CD14-positive monocyte (primary cell): ENCODE results near the gene ZFHX3. TPM values are rescaled to one million over a fixed set of nuclear protein-coding genes. Genes with fewer than 3 reads are reported as not detected.

ENCODE experiments used
- DNase-seq, 3 donors: peaks; one replicate each; pipeline ENCODE4 v3.0.0-alpha.2; 2011 to 2022
- H2AFZ ChIP-seq: 2 replicates; pipeline ENCODE4 v1.6.0; 2012; ENCODE audit warnings: mild to moderate bottlenecking, low read depth, low read length, inconsistent platforms; ENCODE audit not compliant: insufficient read depth, poor library complexity, severe bottlenecking
- H3K27ac ChIP-seq, 2 donors: 1 replicate in 1 of 2; 2 replicates in 1 of 2; pipeline ENCODE4 v1.5.1; 2012 to 2013; ENCODE audit warnings: low read length in 2 of 2, control low read depth in 1 of 2, inconsistent platforms in 1 of 2, low read depth in 1 of 2, mild to moderate bottlenecking in 1 of 2
- H3K27me3 ChIP-seq, 2 donors: one replicate each; pipeline versions ENCODE4 v1.6.0 to v1.6.1; 2011 to 2013; ENCODE audit warnings: low read length in 2 of 2; ENCODE audit not compliant: control insufficient read depth in 2 of 2, insufficient read depth in 2 of 2
- H3K36me3 ChIP-seq, 2 donors: replicated peaks in 1 of 2; 1 replicate in 1 of 2; 2 replicates in 1 of 2; pipeline versions ENCODE4 v1.5.1 to v1.6.1; 2012 to 2013; ENCODE audit warnings: low read length in 2 of 2, control low read depth in 1 of 2, inconsistent platforms in 1 of 2, mild to moderate bottlenecking in 1 of 2; ENCODE audit not compliant: insufficient read depth in 2 of 2, control insufficient read depth in 1 of 2
- H3K4me1 ChIP-seq, 2 donors: 1 replicate in 1 of 2; 2 replicates in 1 of 2; pipeline versions ENCODE4 v1.5.1 to v1.6.1; 2012 to 2013; ENCODE audit warnings: low read length in 2 of 2, control low read depth in 1 of 2, inconsistent platforms in 1 of 2, mild to moderate bottlenecking in 1 of 2, moderate library complexity in 1 of 2; ENCODE audit not compliant: insufficient read depth in 2 of 2, control insufficient read depth in 1 of 2
- H3K4me2 ChIP-seq: replicated peaks from 2 replicates; pipeline ENCODE3; 2012; ENCODE audit warnings: low read length, moderate library complexity, mild to moderate bottlenecking; ENCODE audit not compliant: poor library complexity, severe bottlenecking; ENCODE audit errors: extremely low read depth
- H3K4me3 ChIP-seq, 3 experiments: fragments of 200-600 bp in 1 of 3; sonication (generic) in 1 of 3; replicated peaks in 1 of 3; 1 replicate in 2 of 3; 2 replicates in 1 of 3; pipeline ENCODE4 v1.5.1; 2011 to 2013; ENCODE audit warnings: low read length in 3 of 3, mild to moderate bottlenecking in 3 of 3, control low read depth in 2 of 3, low read depth in 2 of 3, inconsistent platforms in 1 of 3, moderate library complexity in 1 of 3
- H3K79me2 ChIP-seq: 2 replicates; pipeline ENCODE4 v1.6.0; 2012; ENCODE audit warnings: mild to moderate bottlenecking, control low read depth, inconsistent platforms, low read length, moderate library complexity; ENCODE audit not compliant: insufficient read depth
- H3K9ac ChIP-seq: 2 replicates; pipeline ENCODE4 v1.6.0; 2017; ENCODE audit warnings: low read length, mild to moderate bottlenecking; ENCODE audit not compliant: insufficient read depth, poor library complexity, severe bottlenecking
- H3K9me3 ChIP-seq, 2 donors: replicated peaks in 1 of 2; 1 replicate in 1 of 2; 2 replicates in 1 of 2; pipeline versions ENCODE4 v1.5.1 to v1.6.1; 2012 to 2013; ENCODE audit warnings: low read length in 2 of 2, control low read depth in 1 of 2; ENCODE audit not compliant: control insufficient read depth in 1 of 2, insufficient read depth in 1 of 2
- H4K20me1 ChIP-seq: 2 replicates; pipeline ENCODE4 v1.6.0; 2012; ENCODE audit warnings: mild to moderate bottlenecking, low read length, control low read depth, moderate library complexity; ENCODE audit not compliant: insufficient read depth
- H3K27ac Mint-ChIP-seq, 7 donors: one replicate each; pipeline ENCODE4 v1.8.0; 2020; ENCODE audit warnings: mild to moderate bottlenecking in 7 of 7, mixed read lengths in 7 of 7, moderate library complexity in 6 of 7, inconsistent platforms in 2 of 7
- H3K27me3 Mint-ChIP-seq, 3 donors: one replicate each; pipeline ENCODE4 v1.8.0; 2021 to 2022; ENCODE audit warnings: low read depth in 3 of 3, mild to moderate bottlenecking in 3 of 3, mixed read lengths in 3 of 3, moderate library complexity in 3 of 3, inconsistent platforms in 1 of 3
- H3K36me3 Mint-ChIP-seq, 2 donors: one replicate each; pipeline ENCODE4 v1.8.0; 2020; ENCODE audit warnings: mixed read lengths in 2 of 2, inconsistent platforms in 1 of 2, mild to moderate bottlenecking in 1 of 2
- H3K4me1 Mint-ChIP-seq: one replicate; pipeline ENCODE4 v1.8.0; 2020; ENCODE audit warnings: mild to moderate bottlenecking, mixed read lengths
- H3K4me3 Mint-ChIP-seq, 2 donors: one replicate each; pipeline ENCODE4 v1.8.0; 2020; ENCODE audit warnings: mild to moderate bottlenecking in 2 of 2, mixed read lengths in 2 of 2, moderate library complexity in 1 of 2
- H3K9me3 Mint-ChIP-seq, 7 donors: one replicate each; pipeline ENCODE4 v1.8.0; 2020 to 2022; ENCODE audit warnings: mixed read lengths in 7 of 7, mild to moderate bottlenecking in 6 of 7, moderate library complexity in 6 of 7, inconsistent platforms in 2 of 7
- CTCF ChIP-seq: fragments of 200-600 bp; IDR thresholded peaks from one replicate; pipeline ENCODE4 v1.8.0; 2022; ENCODE audit warnings: antibody characterized with exemption, mild to moderate bottlenecking
- WGBS: methylation state at CpG from one replicate; pipeline ENCODE4 v1.1.5; 2013; ENCODE audit warnings: missing lambda C conversion rate; ENCODE audit not compliant: insufficient coverage; 5-methylcytosine and 5-hydroxymethylcytosine counted together
- intact Hi-C, 2 donors: fragments of 100-400 bp; cut with micrococcal nuclease; formaldehyde crosslinking; loops; one replicate each; pipeline versions ENCODE4 v1.15.0 to v1.15.1; 2023
- polyA plus RNA-seq, 3 donors: library from polyadenylated mRNA; depleted of rRNA in 1 of 3; unstranded in 2 of 3; stranded (reverse) in 1 of 3; fragments of 300-500 nt in 2 of 3; fragments of >200 nt in 1 of 3; fragmentation: Illumina TruSeq in 2 of 3; gene quantifications; 1 replicate in 2 of 3; 2 replicates in 1 of 3; pipeline ENCODE4 v1.2.3, GENCODE V29; 2012 to 2021

The ZFHX3 gene
- polyA plus RNA-seq, 3 donors, result 0.42 to 4.2 (median 0.43) TPM

- no peak overlapping the region for H3K4me3 Mint-ChIP-seq
- H3K36me3 Mint-ChIP-seq, result peaks cover 12 to 13% of the 10 kb centered on the region in 2 donors
- Histone ChIP-seq H3K4me1 (peaks cover 7% of the 10 kb centered on the region in 2 donors), H3K4me3 (no peak overlapping the region), H3K27me3 (no peaks in the 10 kb centered on the region), H3K9ac (no peak overlapping the region), H3K9me3 (no peaks in the 10 kb centered on the region), H4K20me1 (peaks cover 4% of the 10 kb centered on the region), H3K27ac (no peak overlapping the region), H3K36me3 (peaks cover 0 to 3% of the 10 kb centered on the region in 2 donors), H2AFZ (no peak overlapping the region), H3K79me2 (no peaks in the 10 kb centered on the region), H3K4me2 (no peak overlapping the region)
- TF ChIP-seq CTCF, result no peak
- intact Hi-C loops, result loop anchor here in 1 of 2 donors (10.0 kb wide), 1 partner anchor 195 kb away; no protein-coding TSS in a partner anchor
- no peaks in the 10 kb centered on the region for H3K27me3 Mint-ChIP-seq
- peaks cover 0 to 2% (median 0%) of the 10 kb centered on the region in 7 donors for H3K9me3 Mint-ChIP-seq
- 88% methylated on average over 5 of the region's 6 CpGs for WGBS
- peaks cover 7% of the 10 kb centered on the region for H3K4me1 Mint-ChIP-seq
- no peak for DNase-seq
- H3K27ac Mint-ChIP-seq, result peak overlapping the region in 2 of 7 donors; percentile 5 to 64
Observed at GRCh38 chr16:72859581-72859980, 188.3 kb downstream of the ZFHX3 start.

GRCh38 chr16:72858665-72859493 is 189.0 kb downstream of the ZFHX3 start:
- Histone ChIP-seq H3K9ac (no peak overlapping the region), H2AFZ (no peak overlapping the region), H3K4me2 (no peak overlapping the region), H3K36me3 (no peaks in the 10 kb centered on the region), H3K79me2 (no peaks in the 10 kb centered on the region), H4K20me1 (peaks cover 3% of the 10 kb centered on the region), H3K9me3 (no peaks in the 10 kb centered on the region), H3K27ac (no peak overlapping the region), H3K27me3 (no peaks in the 10 kb centered on the region), H3K4me1 (peaks cover 14% of the 10 kb centered on the region in 2 donors), H3K4me3 (no peak overlapping the region)
- TF ChIP-seq CTCF, result no peak
- peaks cover 0 to 2% (median 0%) of the 10 kb centered on the region in 7 donors for H3K9me3 Mint-ChIP-seq
- H3K4me1 Mint-ChIP-seq, result peaks cover 15% of the 10 kb centered on the region
- H3K27ac Mint-ChIP-seq, result peak overlapping the region in 1 of 7 donors; percentile 5
- 97% methylated on average over 15 of the region's 21 CpGs for WGBS
- H3K36me3 Mint-ChIP-seq, result peaks cover 10 to 12% of the 10 kb centered on the region in 2 donors
- H3K4me3 Mint-ChIP-seq, result no peak overlapping the region
- intact Hi-C loops, result loop anchor here in 1 of 2 donors (10.0 kb wide), 1 partner anchor 196 kb away; no protein-coding TSS in a partner anchor
- H3K27me3 Mint-ChIP-seq, result peaks cover 0 to 1% (median 0%) of the 10 kb centered on the region in 3 donors
- no peak for DNase-seq
